HUES64 (cell line): ENCODE data around the gene TSSK3.
"Not testable (repeated sequence)": the region's sequence is repeated elsewhere in the genome, so short reads cannot be mapped to it uniquely, and the experiment has no call there.

Experiments used
- H3K27ac ChIP-seq: 2 replicates; pipeline ENCODE4 v1.7.0; 2013; ENCODE audit warnings: low read depth, low read length, inconsistent platforms
- H3K27me3 ChIP-seq: 2 replicates; pipeline ENCODE4 v1.6.1; 2013; ENCODE audit warnings: mild to moderate bottlenecking, low read length; ENCODE audit not compliant: insufficient read depth
- H3K36me3 ChIP-seq: 2 replicates; pipeline ENCODE4 v1.6.1; 2013; ENCODE audit warnings: mild to moderate bottlenecking, low read length; ENCODE audit not compliant: insufficient read depth
- H3K4me1 ChIP-seq: 2 replicates; pipeline ENCODE4 v1.6.1; 2013; ENCODE audit warnings: mild to moderate bottlenecking, low read length, moderate library complexity; ENCODE audit not compliant: insufficient read depth
- H3K4me3 ChIP-seq: 2 replicates; pipeline ENCODE4 v1.5.1; 2013; ENCODE audit warnings: mild to moderate bottlenecking, low read length, moderate library complexity
- H3K9ac ChIP-seq: 2 replicates; pipeline ENCODE4 v1.6.1; 2013; ENCODE audit warnings: mild to moderate bottlenecking, low read depth, low read length
- H3K9me3 ChIP-seq: 2 replicates; pipeline ENCODE4 v1.6.1; 2013; ENCODE audit warnings: low read depth, low read length; ENCODE audit not compliant: insufficient read depth
- WGBS: fragments of 150-250, 120-280 bp; methylation state at CpG from one replicate; pipeline ENCODE4 v1.1.7; 2013; ENCODE audit warnings: missing lambda C conversion rate; 5-methylcytosine and 5-hydroxymethylcytosine counted together

Gene TSSK3

GRCh38 chr1:32392325-32392724 lies 30.0 kb downstream of the TSSK3 start:
- Histone ChIP-seq H3K27me3 (no peaks in the 10 kb centered on the region), H3K9me3 (no peaks in the 10 kb centered on the region), H3K4me3 (no peak overlapping the region), H3K27ac (no peak overlapping the region), H3K36me3 (peaks cover 48% of the 10 kb centered on the region), H3K9ac (no peak overlapping the region), H3K4me1 (peaks cover 7% of the 10 kb centered on the region)
- 95% methylated on average over 3 of the region's 3 CpGs for WGBS

- no peaks in the 10 kb centered on the region for H3K27me3 ChIP-seq
- H3K36me3 ChIP-seq: peaks cover 40% of the 10 kb centered on the region
- H3K4me3 ChIP-seq: peak overlapping the region; percentile 75
- H3K4me1 ChIP-seq: peaks cover 7% of the 10 kb centered on the region
- H3K9ac ChIP-seq: peak overlapping the region; percentile 81; the same call in 1 of the 2 replicates
- 92% methylated on average over 1 of the region's 1 CpG for WGBS
- H3K27ac ChIP-seq: no peak overlapping the region
- H3K9me3 ChIP-seq: no peaks in the 10 kb centered on the region
Measured at GRCh38 chr1:32393136-32393535, 30.8 kb downstream of the TSSK3 start.

GRCh38 chr1:32393832-32394140 lies 31.4 kb downstream of the TSSK3 start:
- Histone ChIP-seq H3K9me3 (no peaks in the 10 kb centered on the region), H3K4me1 (peaks cover 7% of the 10 kb centered on the region), H3K9ac (peak overlapping the region; percentile 81), H3K27me3 (no peaks in the 10 kb centered on the region), H3K4me3 (peak overlapping the region; percentile 75), H3K27ac (peak overlapping the region; percentile 84), H3K36me3 (peaks cover 34% of the 10 kb centered on the region)
- WGBS: 5% methylated on average over 15 of the region's 15 CpGs

- Histone ChIP-seq H3K27ac (peak within 1 kb of the TSS; percentile 87), H3K4me3 (peak within 1 kb of the TSS; percentile 75), H3K4me1 (peaks cover 7% of the 10 kb centered on the region), H3K36me3 (peaks cover 30% of the 10 kb centered on the region), H3K27me3 (no peaks in the 10 kb centered on the region), H3K9ac (peak within 1 kb of the TSS; percentile 86), H3K9me3 (no peaks in the 10 kb centered on the region)
- WGBS: under 1% methylated on average over 48 of the region's 48 CpGs
Measured at GRCh38 chr1:32394141-32394889, 32.0 kb downstream of the TSSK3 start, which contains the start of gene BSDC1. TSS of gene BSDC1 (minus strand) at chr1:32394441. CDS start at chr1:32394414, 27 bp downstream.

GRCh38 chr1:32394890-32395432 lies 32.6 kb downstream of the TSSK3 start:
- peaks cover 24% of the 10 kb centered on the region for H3K36me3 ChIP-seq
- H3K9me3 ChIP-seq: no peaks in the 10 kb centered on the region
- under 1% methylated on average over 14 of the region's 14 CpGs for WGBS
- H3K4me3 ChIP-seq: peak overlapping the region; percentile 75
- peak overlapping the region; percentile 86 for H3K9ac ChIP-seq
- peak overlapping the region; percentile 87 for H3K27ac ChIP-seq
- no peaks in the 10 kb centered on the region for H3K27me3 ChIP-seq
- peaks cover 7% of the 10 kb centered on the region for H3K4me1 ChIP-seq

- whole genome bisulfite sequencing: 91% methylated on average over 5 of the region's 5 CpGs
- H3K27me3 ChIP-seq, H3K9me3 ChIP-seq, H3K9ac ChIP-seq, H3K36me3 ChIP-seq, H3K27ac ChIP-seq, H3K4me3 ChIP-seq: not testable (repeated sequence)
- peaks cover 10% of the 10 kb centered on the region for H3K4me1 ChIP-seq
Measured at GRCh38 chr1:32396524-32396923, 34.2 kb downstream of the TSSK3 start.

GRCh38 chr1:32398401-32398800 lies 36.1 kb downstream of the TSSK3 start:
- Histone ChIP-seq H3K4me1 (peaks cover 6% of the 10 kb centered on the region), H3K9me3 (no peaks in the 10 kb centered on the region), H3K27me3 (no peaks in the 10 kb centered on the region), H3K4me3 (no peak overlapping the region), H3K9ac (no peak overlapping the region), H3K36me3 (no peaks in the 10 kb centered on the region), H3K27ac (no peak overlapping the region)
- 75% methylated on average over 2 of the region's 2 CpGs for WGBS

- peaks cover 3% of the 10 kb centered on the region; the same call in 1 of the 2 replicates for H3K4me1 ChIP-seq
- H3K4me3 ChIP-seq: no peak overlapping the region
- no peak overlapping the region for H3K27ac ChIP-seq
- H3K36me3 ChIP-seq: no peaks in the 10 kb centered on the region
- WGBS: 94% methylated on average over 4 of the region's 4 CpGs
- no peaks in the 10 kb centered on the region for H3K27me3 ChIP-seq
- no peak overlapping the region for H3K9ac ChIP-seq
- H3K9me3 ChIP-seq: no peaks in the 10 kb centered on the region
Measured at GRCh38 chr1:32399843-32400242, 37.5 kb downstream of the TSSK3 start.

- Histone ChIP-seq H3K27me3 (no peaks in the 10 kb centered on the region), H3K9ac (peak overlapping the region; percentile 39; the same call in 1 of the 2 replicates), H3K36me3 (no peaks in the 10 kb centered on the region), H3K4me3 (no peak overlapping the region), H3K9me3 (no peaks in the 10 kb centered on the region), H3K4me1 (peaks cover 3% of the 10 kb centered on the region; the same call in 1 of the 2 replicates), H3K27ac (peak overlapping the region; percentile 17; the same call in 1 of the 2 replicates)
- WGBS: 40% methylated on average over 12 of the region's 13 CpGs
Measured at GRCh38 chr1:32400876-32401631, 38.7 kb downstream of the TSSK3 start.

GRCh38 chr1:32404946-32405345 lies 42.6 kb downstream of the TSSK3 start:
- no peaks in the 10 kb centered on the region for H3K9me3 ChIP-seq
- WGBS: 86% methylated on average over 1 of the region's 2 CpGs
- H3K27me3 ChIP-seq: no peaks in the 10 kb centered on the region

More at GRCh38 chr1:32404946-32405345, 42.6 kb downstream of the TSSK3 start:
- H3K36me3 ChIP-seq: no peaks in the 10 kb centered on the region
- H3K4me1 ChIP-seq: peaks cover 3% of the 10 kb centered on the region; the same call in 1 of the 2 replicates
- no peak overlapping the region for H3K27ac ChIP-seq
- H3K9ac ChIP-seq: no peak overlapping the region
- H3K4me3 ChIP-seq: no peak overlapping the region
